Activated T-helper 1 cell treated with anti-CD3 and anti-CD28 coated beads, Interleukin-12 subunit alpha, Interleukin-12 subunit beta, Interleukin-2, Interleukin-4 antibody, amounts not matched to agents 30 ng/mL and 10 ng/mL and 1 ng/mL, durations not matched to agents 14 hours and 24 hours and 36 hours (primary cell): ENCODE data around the gene BBS1. TPM values are rescaled to one million over a fixed set of nuclear protein-coding genes. Genes with fewer than 3 reads are reported as not detected.
"Not testable (repeated sequence)": the region's sequence is repeated elsewhere in the genome, so short reads cannot be mapped to it uniquely, and the experiment has no call there.

Experiments
- DNase-seq: peaks from one replicate; pipeline ENCODE4 v3.0.0; 2021; ENCODE audit warnings: low spot score
- H3K27ac Mint-ChIP-seq: one replicate; pipeline ENCODE4 v1.8.0; 2021; ENCODE audit warnings: mild to moderate bottlenecking, mixed read lengths
- H3K27me3 Mint-ChIP-seq: one replicate; pipeline ENCODE4 v1.8.0; 2022; ENCODE audit warnings: mild to moderate bottlenecking, moderate library complexity, mixed read lengths; ENCODE audit not compliant: insufficient read depth
- H3K36me3 Mint-ChIP-seq: one replicate; pipeline ENCODE4 v1.8.0; 2021; ENCODE audit warnings: low read depth, mixed read lengths
- H3K4me1 Mint-ChIP-seq: one replicate; pipeline ENCODE4 v1.8.0; 2021; ENCODE audit warnings: low read depth, mixed read lengths
- H3K4me3 Mint-ChIP-seq: one replicate; pipeline ENCODE4 v1.8.0; 2021; ENCODE audit warnings: mild to moderate bottlenecking, moderate library complexity, mixed read lengths
- H3K9me3 Mint-ChIP-seq: one replicate; pipeline ENCODE4 v1.8.0; 2021; ENCODE audit warnings: mixed read lengths
- intact Hi-C: fragments of 100-400 bp; cut with micrococcal nuclease; formaldehyde crosslinking; loops from one replicate; pipeline ENCODE4 v1.15.1; 2024
- total RNA-seq: library from RNA; stranded (reverse); gene quantifications from 2 replicates; pipeline ENCODE4 v1.2.3, GENCODE V29; 2022

BBS1 gene
- total RNA-seq, 1 donor from 2014 or later = 18.1 TPM

DNA sequence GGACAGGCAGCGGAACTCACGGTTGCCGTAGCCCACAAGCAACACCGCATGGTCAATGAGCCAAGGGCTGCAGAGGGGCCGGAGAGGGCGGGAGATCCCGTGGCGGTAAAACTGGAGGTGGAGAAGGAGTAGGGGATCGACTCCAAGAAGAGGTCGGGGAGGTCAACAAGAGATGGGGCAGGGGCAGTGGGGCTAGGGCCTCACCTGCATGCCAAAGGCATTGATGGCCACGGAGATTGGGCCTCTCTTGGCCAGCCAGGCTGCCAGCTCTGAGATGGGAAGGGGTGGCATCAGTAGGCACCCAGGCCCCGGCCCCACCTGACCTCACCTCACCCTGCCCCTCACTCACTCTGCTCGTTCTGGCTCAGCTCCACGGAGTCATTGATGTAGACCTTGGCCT, 54.1 kb downstream of the BBS1 start:
- H3K9me3 Mint-ChIP-seq = no peaks in the 10 kb centered on the region
- H3K4me1 Mint-ChIP-seq = no peaks in the 10 kb centered on the region
- no peak overlapping the region for H3K27ac Mint-ChIP-seq
- H3K36me3 Mint-ChIP-seq = no peaks in the 10 kb centered on the region
- intact Hi-C loops = no loop called here
- peaks cover 19% of the 10 kb centered on the region for H3K27me3 Mint-ChIP-seq
- DNase-seq = no peak
- no peak overlapping the region for H3K4me3 Mint-ChIP-seq

GRCh38 chr11:66564984-66565383, 54.5 kb downstream of the BBS1 start:
- intact Hi-C loops = no loop called here
- no peak for DNase-seq
- Mint-ChIP-seq H3K4me3 (no peak overlapping the region), H3K27me3 (peaks cover 21% of the 10 kb centered on the region), H3K36me3 (no peaks in the 10 kb centered on the region), H3K9me3 (no peaks in the 10 kb centered on the region), H3K4me1 (no peaks in the 10 kb centered on the region), H3K27ac (no peak overlapping the region)

DNA sequence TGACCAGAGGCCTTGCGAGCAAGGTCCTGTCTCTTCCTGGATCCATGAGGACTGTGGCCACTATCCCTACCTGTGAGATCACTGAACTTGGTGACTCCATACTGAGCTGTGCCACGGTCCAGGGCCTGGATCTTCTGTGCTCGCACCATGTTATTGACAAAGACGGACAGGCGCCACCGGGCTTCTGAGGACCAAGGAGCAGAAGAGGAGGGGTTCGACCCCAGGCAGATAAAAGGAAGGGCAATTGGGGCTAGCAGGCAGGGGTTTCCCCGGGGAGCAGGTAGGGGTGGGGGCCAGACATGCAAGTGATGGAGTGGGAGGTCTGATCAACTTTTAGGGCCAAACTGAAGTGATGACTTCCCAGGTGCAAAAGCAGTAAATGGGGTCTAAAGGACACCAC, 55.8 kb downstream of the BBS1 start:
- intact Hi-C loops = no loop called here
- Mint-ChIP-seq H3K27ac (no peak overlapping the region), H3K27me3 (peaks cover 29% of the 10 kb centered on the region), H3K36me3 (no peaks in the 10 kb centered on the region), H3K4me3 (no peak overlapping the region), H3K4me1 (no peaks in the 10 kb centered on the region), H3K9me3 (no peaks in the 10 kb centered on the region)
- no peak for DNase-seq

DNA sequence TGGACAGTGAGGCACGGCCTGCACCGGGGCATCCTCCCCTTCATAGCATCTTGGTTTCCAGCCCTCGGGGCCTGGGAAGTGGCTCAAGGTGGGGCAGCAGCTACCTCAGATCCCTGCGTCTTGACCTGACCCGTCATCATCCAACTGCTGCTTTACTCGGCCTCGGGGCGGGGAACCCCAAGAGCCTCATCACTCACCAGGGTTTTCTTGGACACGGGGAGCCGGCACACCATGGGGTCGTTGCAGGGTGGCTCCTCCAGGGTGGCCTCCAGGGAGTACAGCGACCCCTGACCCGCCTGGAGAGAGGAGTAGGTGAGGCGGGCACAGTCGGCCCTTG, 57.3 kb downstream of the BBS1 start:
- no peaks in the 10 kb centered on the region for H3K4me1 Mint-ChIP-seq
- H3K27ac Mint-ChIP-seq = no peak overlapping the region
- no peaks in the 10 kb centered on the region for H3K36me3 Mint-ChIP-seq
- intact Hi-C loops = loop anchor here (1.0 kb wide), 2 partner anchors 21 to 49 kb away; partner anchors contain the start of genes ACTN3, RBM14 and ZDHHC24
- no peaks in the 10 kb centered on the region for H3K9me3 Mint-ChIP-seq
- H3K27me3 Mint-ChIP-seq = peaks cover 29% of the 10 kb centered on the region
- DNase-seq = no peak
- H3K4me3 Mint-ChIP-seq = peak overlapping the region; percentile 68

- H3K9me3 Mint-ChIP-seq = no peaks in the 10 kb centered on the region
- H3K4me3 Mint-ChIP-seq = peak within 1 kb of the TSS; percentile 73
- peaks cover 29% of the 10 kb centered on the region for H3K27me3 Mint-ChIP-seq
- intact Hi-C loops = loop anchor here (1.0 kb wide), 2 partner anchors 22 to 48 kb away; partner anchors contain the start of genes ACTN3, RBM14 and ZDHHC24
- no peaks in the 10 kb centered on the region for H3K36me3 Mint-ChIP-seq
- no peak within 1 kb of the TSS for H3K27ac Mint-ChIP-seq
- DNase-seq = peak; percentile 63
- H3K4me1 Mint-ChIP-seq = no peaks in the 10 kb centered on the region
These were observed 57.9 kb downstream of the BBS1 start, which contains the start of gene CTSF for GRCh38 chr11:66568124-66568916. CTSF (minus strand) TSS chr11:66568606; CDS start chr11:66568486, 120 bp downstream.

- no peaks in the 10 kb centered on the region for H3K36me3 Mint-ChIP-seq
- no peaks in the 10 kb centered on the region for H3K4me1 Mint-ChIP-seq
- peaks cover 29% of the 10 kb centered on the region for H3K27me3 Mint-ChIP-seq
These were observed 58.6 kb downstream of the BBS1 start for GRCh38 chr11:66569076-66569475.

GRCh38 chr11:66570079-66570849, 59.8 kb downstream of the BBS1 start:
- no peak overlapping the region for H3K4me3 Mint-ChIP-seq
- no peaks in the 10 kb centered on the region for H3K4me1 Mint-ChIP-seq
- H3K9me3 Mint-ChIP-seq = no peaks in the 10 kb centered on the region
- intact Hi-C loops = no loop called here
- DNase-seq = no peak
- H3K27me3 Mint-ChIP-seq = peaks cover 32% of the 10 kb centered on the region
- H3K27ac Mint-ChIP-seq = no peak overlapping the region
- no peaks in the 10 kb centered on the region for H3K36me3 Mint-ChIP-seq

More at GRCh38 chr11:66569076-66569475, 58.6 kb downstream of the BBS1 start:
- H3K27ac Mint-ChIP-seq = no peak overlapping the region
- no peaks in the 10 kb centered on the region for H3K9me3 Mint-ChIP-seq
- intact Hi-C loops = no loop called here
- DNase-seq = no peak
- no peak overlapping the region for H3K4me3 Mint-ChIP-seq

DNA sequence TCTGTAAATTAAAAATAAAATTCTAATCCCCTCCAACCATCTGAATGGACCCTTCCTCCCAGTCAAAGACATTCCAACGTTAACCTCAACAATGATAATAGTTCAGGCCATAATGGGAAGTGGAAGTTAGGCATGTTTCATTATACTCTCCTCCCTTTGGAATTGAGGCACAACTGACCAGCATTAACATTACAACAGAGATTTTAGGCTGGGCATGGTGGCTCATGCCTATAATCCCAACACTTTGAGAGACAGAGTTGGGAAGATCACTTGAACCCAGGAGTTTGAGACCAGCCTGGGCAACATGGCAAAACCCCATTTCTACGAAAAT, 60.4 kb downstream of the BBS1 start:
- Mint-ChIP-seq H3K9me3 (no peaks in the 10 kb centered on the region), H3K4me3 (no peak overlapping the region), H3K27me3 (peaks cover 30% of the 10 kb centered on the region), H3K36me3 (no peaks in the 10 kb centered on the region), H3K27ac (no peak overlapping the region), H3K4me1 (no peaks in the 10 kb centered on the region)
- intact Hi-C loops = no loop called here
- no peak for DNase-seq

- intact Hi-C loops = loop anchor here (1.0 kb wide), 4 partner anchors 37 to 255 kb away; partner anchors contain the start of gene RBM14
These were observed 68.7 kb downstream of the BBS1 start for GRCh38 chr11:66579017-66579606.

GRCh38 chr11:66580803-66581202, 70.4 kb downstream of the BBS1 start:
- Mint-ChIP-seq H3K9me3 (peaks cover 9% of the 10 kb centered on the region), H3K36me3 (peaks cover 3% of the 10 kb centered on the region), H3K27me3 (peaks cover 12% of the 10 kb centered on the region), H3K4me1 (peaks cover 14% of the 10 kb centered on the region), H3K4me3 (no peak overlapping the region), H3K27ac (peak overlapping the region; percentile 6)
- DNase-seq = no peak
- intact Hi-C loops = no loop called here

More at GRCh38 chr11:66579017-66579606, 68.7 kb downstream of the BBS1 start:
- H3K27ac Mint-ChIP-seq = peak overlapping the region; percentile 9
- H3K4me3 Mint-ChIP-seq = no peak overlapping the region
- DNase-seq = peak; percentile 53
- peaks cover 15% of the 10 kb centered on the region for H3K27me3 Mint-ChIP-seq
- H3K36me3 Mint-ChIP-seq = peaks cover 3% of the 10 kb centered on the region
- peaks cover 9% of the 10 kb centered on the region for H3K9me3 Mint-ChIP-seq
- H3K4me1 Mint-ChIP-seq = peaks cover 14% of the 10 kb centered on the region

DNA sequence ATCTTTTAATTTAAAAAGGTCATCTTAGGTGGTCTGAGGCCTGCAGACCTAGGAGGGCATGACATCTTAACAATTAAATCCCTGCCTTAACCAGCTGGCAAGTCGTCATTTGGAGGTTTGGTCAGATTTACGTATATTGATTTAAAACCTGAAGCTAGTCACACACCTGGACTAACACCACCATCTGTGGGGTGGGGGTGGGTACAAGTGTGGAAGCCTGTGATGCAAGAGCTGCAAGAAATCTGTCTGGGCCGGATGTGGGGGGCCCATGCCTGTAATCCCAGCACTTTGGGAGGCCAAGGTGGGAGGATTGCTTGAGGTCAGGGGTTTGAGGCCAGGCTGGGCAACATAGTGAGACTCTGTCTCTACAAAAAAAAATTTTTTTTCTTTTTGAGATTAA, 70.8 kb downstream of the BBS1 start:
- peaks cover 12% of the 10 kb centered on the region for H3K27me3 Mint-ChIP-seq
- peaks cover 14% of the 10 kb centered on the region for H3K4me1 Mint-ChIP-seq
- intact Hi-C loops = no loop called here
- peaks cover 3% of the 10 kb centered on the region for H3K36me3 Mint-ChIP-seq
- H3K4me3 Mint-ChIP-seq = no peak overlapping the region
- no peak overlapping the region for H3K27ac Mint-ChIP-seq
- H3K9me3 Mint-ChIP-seq = peaks cover 9% of the 10 kb centered on the region
- no peak for DNase-seq

- H3K36me3 Mint-ChIP-seq, H3K4me3 Mint-ChIP-seq, H3K9me3 Mint-ChIP-seq, H3K27ac Mint-ChIP-seq, intact Hi-C loops, DNase-seq: not testable (repeated sequence)
- peaks cover 14% of the 10 kb centered on the region for H3K4me1 Mint-ChIP-seq
- peaks cover 12% of the 10 kb centered on the region for H3K27me3 Mint-ChIP-seq
These were observed 72.2 kb downstream of the BBS1 start for GRCh38 chr11:66582565-66583147.
